GM18502 (cell line): ENCODE results near the gene MOGAT3.
A peak's percentile ranks its signal among the peaks of the same experiment; 100 is the strongest.

Source experiments
- ATAC-seq: cut with Tn5 transposase; IDR thresholded peaks from one replicate; pipeline ENCODE4 v1.9.1; 2021; ENCODE audit warnings: mild to moderate bottlenecking; ENCODE audit not compliant: unreplicated experiment, poor library complexity

The MOGAT3 gene

GRCh38 chr7:101200862-101201599 is at the start of gene MOGAT3:
Gene MOGAT3, minus strand, starts transcription at chr7:101201036. Its CDS starts 182 bp downstream, at chr7:101200854.
- ATAC-seq, result no peak

DNA sequence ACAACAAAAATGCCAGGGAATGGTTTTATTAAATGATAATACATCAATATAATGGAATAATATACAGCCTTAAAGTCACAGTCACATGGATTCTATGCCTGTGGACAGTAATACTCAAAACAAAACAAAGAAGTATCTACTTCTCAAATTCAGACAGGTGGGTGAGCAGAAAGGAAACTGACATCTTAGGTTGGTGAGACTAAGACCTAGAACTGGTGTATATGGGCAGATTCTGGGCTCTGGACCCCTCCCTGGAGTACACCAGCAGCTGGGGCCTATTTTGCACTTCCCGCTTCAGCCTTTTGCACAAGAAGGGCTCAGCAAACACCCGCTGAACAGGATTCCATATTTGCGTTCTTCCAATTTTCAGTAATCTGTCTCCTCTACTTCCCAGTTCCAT is 49.5 kb upstream of the MOGAT3 start:
- ATAC-seq, result peak; percentile 31

GRCh38 chr7:101248276-101248675 is 47.4 kb upstream of the MOGAT3 start:
- ATAC-seq, result no peak

GRCh38 chr7:101245147-101245668 is 44.4 kb upstream of the MOGAT3 start:
- no peak for ATAC-seq

GRCh38 chr7:101244375-101245146 is 43.7 kb upstream of the MOGAT3 start, which contains the start of gene FIS1:
Gene FIS1, minus strand, starts transcription at chr7:101245081. Its CDS starts 77 bp downstream, at chr7:101245004.
- ATAC-seq, result peak; percentile 94

DNA sequence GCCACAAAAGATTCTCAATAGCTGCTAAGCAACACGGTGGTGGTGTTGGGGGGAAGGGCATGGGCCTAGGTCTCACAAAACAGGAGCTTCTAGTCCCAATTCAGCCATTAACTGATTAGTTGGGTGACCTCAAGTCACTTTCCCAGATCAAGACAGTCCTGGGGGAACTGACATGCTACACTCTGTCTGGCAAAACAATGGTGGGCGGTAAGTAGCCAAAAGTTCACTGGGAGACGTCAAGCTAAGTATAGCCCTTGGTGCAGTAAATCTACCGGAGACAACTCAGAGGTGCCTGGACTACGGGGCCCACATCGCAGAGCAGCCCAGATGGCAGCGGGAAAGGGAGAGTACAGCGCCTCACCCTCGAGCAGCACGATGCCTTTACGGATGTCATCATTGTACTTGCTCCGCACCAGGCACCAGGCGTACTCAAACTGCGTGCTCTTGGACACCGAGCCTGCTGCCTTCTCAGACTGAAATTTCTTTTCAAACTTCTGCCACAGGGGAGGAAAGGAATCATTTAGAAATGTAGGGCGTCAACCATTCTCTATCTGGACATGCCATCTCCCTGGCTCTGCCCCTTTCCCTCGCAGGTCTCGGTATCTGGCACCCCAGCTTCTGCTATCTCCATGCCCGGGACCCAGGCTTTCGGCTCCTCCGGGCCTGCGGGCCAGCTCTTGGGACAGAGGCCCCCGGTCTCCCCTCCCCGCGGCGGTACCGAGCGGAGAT is 43.0 kb upstream of the MOGAT3 start:
- no peak for ATAC-seq

DNA sequence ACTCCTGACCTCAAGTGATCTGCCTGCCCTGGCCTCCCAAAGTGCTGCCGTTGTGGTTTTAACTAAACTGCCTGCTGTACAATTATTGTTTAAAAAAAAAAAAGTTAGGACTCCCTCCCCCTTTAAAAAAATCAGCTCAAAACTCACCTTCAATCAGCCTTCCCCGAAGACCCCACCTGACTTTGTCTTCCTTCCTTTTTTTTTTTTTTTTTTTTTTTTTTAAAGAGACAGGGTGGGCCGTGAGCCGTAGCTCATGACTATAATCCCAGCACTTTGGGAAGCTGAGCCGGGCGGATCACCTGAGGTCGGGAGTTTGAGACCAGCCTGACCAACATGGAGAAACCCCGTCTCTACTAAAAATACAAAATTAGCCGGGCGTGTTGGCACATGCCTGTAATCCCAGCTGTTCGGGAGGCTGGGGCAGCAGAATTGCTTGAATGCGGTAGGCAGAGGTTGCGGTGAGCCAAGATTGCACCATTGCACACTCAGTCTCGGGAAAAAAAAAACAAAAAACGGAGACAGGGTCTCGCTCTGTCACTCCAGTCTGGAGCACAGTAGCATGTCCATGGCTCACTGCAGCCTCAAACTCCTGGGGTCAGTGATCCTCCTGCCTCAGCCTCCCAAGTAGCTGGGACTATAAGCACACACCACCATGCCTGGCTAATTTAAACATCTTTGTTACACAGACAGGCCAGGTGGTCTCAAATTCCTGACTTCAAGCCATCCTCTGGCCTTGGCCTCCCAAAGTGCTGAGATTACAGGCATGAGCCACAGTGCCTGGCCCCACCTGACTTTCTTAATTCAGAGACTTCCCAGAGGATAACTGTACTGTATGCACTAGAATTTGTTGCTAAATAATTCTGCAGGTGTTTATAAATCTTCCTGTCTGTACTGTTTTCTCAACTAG is 40.9 kb upstream of the MOGAT3 start:
- no peak for ATAC-seq

- ATAC-seq, result no peak
These were observed 40.2 kb upstream of the MOGAT3 start for GRCh38 chr7:101241015-101241363.

DNA sequence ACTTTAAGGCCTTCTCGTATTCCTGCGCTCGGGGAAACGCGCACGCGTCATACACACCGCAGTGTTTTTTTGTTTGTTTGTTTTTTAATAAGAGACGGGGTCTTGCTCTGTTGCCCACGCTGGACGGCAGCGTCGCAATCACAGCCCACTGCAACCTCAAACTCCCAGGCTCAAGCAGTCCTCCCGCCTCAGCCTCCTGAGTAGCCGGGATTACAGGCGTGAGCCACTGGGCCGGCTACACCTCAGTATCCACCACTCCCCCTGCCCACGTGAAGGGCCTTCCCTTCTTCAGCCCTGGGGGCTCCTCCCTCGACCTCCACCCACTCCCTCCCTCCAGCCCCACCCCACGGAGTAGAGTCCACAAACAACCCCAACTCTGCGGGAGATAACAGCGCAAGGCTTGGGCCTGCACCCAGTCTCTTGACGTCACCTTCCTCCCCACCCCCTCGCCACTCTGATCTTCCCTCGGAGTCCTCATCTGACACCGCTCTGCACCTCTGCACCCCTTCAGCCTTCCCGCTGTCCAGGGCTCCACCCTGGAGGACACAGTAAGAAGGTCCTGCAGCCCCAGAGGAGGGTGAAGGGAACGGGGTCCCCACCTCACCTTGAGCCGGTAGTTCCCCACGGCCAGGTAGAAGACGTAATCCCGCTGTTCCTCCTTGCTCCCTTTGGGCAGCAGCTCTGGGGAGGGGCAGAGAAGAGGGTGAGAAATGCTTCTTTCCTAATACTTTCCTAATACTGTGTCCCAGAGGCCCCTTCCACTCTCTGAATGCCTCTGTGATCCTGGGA is 39.6 kb upstream of the MOGAT3 start:
- no peak for ATAC-seq

DNA sequence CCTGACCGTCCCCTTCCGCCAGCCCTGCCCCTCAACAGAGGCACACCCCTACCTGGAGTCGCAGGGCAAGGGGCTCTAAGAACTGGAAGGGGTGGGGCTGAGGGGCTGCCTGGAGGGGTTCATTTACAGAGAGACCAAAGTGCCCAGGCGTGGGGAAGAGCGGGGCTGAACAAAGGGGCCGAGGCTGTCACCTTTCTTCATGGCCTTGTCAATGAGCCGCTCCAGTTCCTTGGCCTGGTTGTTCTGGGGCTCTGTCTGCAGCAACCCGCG is 39.0 kb upstream of the MOGAT3 start:
- ATAC-seq, result no peak

DNA sequence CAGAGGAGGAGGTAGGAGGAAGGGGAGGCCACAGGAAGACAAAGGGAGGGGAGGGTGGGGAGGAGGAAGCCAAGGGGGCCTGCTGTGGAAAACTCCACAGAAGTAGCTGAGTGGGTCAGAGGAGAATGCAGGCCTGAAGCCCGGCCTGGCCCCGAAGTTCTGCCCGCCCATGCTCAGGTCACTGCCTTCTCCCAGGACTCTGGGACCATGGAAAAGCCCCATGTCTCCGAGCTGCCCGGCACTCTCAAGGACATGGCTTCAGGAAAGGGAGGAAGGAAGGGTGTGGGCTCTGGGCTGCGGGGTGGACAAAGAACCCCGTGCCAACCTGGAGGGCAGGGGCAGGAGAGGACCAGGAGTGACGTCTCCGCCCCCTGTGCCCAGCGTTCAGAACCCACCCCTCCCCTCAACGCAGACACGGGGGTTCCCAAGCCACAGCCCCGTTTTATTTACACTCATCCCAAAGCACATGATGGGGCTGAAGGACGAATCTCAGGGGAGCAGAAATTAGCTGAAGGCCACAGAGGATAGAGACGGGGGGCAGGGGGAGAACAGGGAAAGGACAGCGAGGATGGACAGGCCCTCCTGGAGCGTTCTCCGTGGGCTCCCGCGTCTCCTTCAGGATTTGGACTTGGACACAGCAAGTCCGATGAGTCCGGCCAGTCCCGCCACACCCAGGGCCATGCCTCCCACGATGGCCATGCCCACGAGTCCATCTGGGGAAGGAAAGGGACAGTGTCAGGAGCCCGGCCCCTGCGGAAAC is 38.5 kb upstream of the MOGAT3 start:
- no peak for ATAC-seq

GRCh38 chr7:101238226-101239182 is 37.7 kb upstream of the MOGAT3 start:
- ATAC-seq, result no peak

DNA sequence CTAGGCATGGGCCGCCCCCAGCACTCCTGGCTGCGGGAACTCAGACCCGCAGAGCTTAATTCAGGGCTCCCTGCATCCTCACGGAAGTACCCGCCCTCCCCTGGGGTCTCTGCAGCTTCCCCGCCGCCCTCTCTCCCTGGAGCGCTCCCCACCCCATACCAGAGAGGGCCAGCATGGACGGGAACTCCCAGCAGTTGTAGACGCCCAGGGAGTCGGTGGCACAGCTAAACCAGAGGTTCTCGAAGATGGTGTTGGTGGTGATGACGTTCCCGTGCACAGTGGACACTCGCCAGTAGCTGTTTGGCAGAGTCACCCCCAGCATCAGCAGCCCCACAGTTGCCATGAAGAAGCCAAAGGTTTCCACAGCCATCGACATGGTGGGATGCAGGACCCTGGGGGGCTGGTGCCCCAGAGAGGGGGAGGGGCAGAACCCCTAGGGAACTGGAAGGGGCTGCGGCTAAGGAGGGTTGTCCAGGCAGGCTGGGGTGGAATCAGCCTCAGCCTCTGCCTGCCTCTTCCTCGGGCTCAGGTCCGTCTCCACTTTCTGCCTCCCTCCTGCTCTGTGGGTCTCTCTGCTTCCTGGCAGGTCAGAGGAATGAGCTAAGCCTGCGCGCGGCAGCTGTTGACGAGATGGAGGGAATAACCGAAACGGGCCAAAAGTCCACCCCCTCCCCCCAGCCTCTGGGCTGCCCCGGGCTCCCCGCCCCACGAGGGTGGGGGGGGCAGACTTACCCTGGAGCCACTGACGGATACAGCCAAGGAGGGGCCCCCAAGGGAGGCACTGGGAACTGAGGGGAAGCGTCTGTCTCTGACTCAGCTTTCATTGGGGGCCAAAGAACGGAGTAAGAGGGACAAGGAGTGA is 36.6 kb upstream of the MOGAT3 start, which contains the start of gene CLDN15:
CLDN15 (minus strand) TSS at position 597 of the 862 bp plus-strand sequence; CDS start at position 376, 221 bp downstream.
- ATAC-seq, result no peak

- ATAC-seq, result no peak
These were observed 35.5 kb upstream of the MOGAT3 start for GRCh38 chr7:101236292-101236835.

- no peak for ATAC-seq
These were observed 34.7 kb upstream of the MOGAT3 start for GRCh38 chr7:101235522-101235921.

DNA sequence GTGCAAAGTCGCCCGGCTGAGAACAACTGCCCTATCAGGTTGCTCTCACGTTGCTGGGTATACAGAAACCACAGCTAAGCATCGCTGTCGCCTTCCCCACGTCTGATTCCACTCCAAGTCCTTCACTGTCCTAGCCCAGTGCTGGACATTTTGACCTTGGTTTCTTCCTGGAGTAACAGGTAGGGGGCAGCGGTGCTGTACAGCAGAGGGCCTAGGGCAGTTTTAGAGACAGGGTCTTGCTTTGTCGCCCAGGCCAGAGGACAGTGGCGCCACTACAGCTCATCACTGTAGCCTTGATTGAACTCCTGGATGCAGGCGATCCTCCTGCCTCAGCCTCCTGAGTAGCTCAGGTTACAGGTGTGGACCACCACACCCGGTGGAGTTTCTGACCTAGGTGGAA is 34.2 kb upstream of the MOGAT3 start:
- no peak for ATAC-seq
